SJCRH30 (cell line): ENCODE data around the gene VPS33A. TPM values are rescaled to one million over a fixed set of nuclear protein-coding genes. Genes with fewer than 3 reads are reported as not detected.
"Not testable (repeated sequence)": the region's sequence is repeated elsewhere in the genome, so short reads cannot be mapped to it uniquely, and the experiment has no call there.

ENCODE experiments used
- DNase-seq, 2 experiments: peaks; one replicate each; pipeline ENCODE4 v3.0.0-alpha.2; 2015 to 2020
- H3K27ac ChIP-seq: fragments of 250-450 bp; sonication (Bioruptor Pico); 2 replicates; pipeline ENCODE4 v1.5.1; 2020; ENCODE audit warnings: mild to moderate bottlenecking, moderate library complexity
- H3K27me3 ChIP-seq: fragments of 250-450 bp; sonication (Bioruptor Pico); 2 replicates; pipeline ENCODE4 v1.5.1; 2020; ENCODE audit warnings: mild to moderate bottlenecking, moderate library complexity
- H3K36me3 ChIP-seq: fragments of 250-450 bp; sonication (Bioruptor Pico); 2 replicates; pipeline ENCODE4 v1.5.1; 2020; ENCODE audit warnings: mild to moderate bottlenecking, moderate library complexity
- H3K4me1 ChIP-seq: fragments of 250-450 bp; sonication (Bioruptor Pico); 2 replicates; pipeline ENCODE4 v1.5.1; 2020; ENCODE audit warnings: mild to moderate bottlenecking, moderate library complexity
- H3K4me3 ChIP-seq: fragments of 250-450 bp; sonication (Bioruptor Pico); 2 replicates; pipeline ENCODE4 v1.5.1; 2020; ENCODE audit warnings: mild to moderate bottlenecking, moderate library complexity
- H3K9me3 ChIP-seq: fragments of 250-450 bp; sonication (Bioruptor Pico); replicated peaks from 2 replicates; pipeline ENCODE4 v1.5.1; 2020; ENCODE audit warnings: mild to moderate bottlenecking, moderate library complexity
- total RNA-seq: library from RNA; depleted of rRNA; stranded (reverse); fragments of >200 nt; shearing (Covaris generic); gene quantifications from 2 replicates; pipeline ENCODE4 v1.2.3, GENCODE V29; 2014

The VPS33A gene
- total RNA-seq, 1 experiment from 2014 or later = 25.4 TPM

DNA sequence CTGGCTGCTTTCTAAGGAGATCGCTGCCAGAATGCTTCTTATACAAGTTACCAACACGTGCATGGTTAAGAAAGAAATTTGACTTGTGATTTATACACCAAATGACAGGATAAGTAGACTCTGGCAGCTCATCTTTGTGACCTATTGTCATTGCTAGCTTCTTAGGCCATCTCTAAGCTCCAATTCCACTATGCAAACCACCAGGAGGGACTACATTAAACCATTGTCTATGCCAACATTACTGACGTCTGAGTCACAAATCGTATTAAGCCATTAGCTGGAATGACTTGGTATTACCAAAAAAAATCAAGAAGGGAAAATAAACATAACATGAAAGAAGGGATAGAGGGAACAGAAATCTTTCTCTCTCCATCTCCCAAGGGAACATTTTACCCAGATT, 15.8 kb upstream of the VPS33A start:
- peak in 1 of 2 experiments; percentile 19 for DNase-seq
- H3K27me3 ChIP-seq = no peaks in the 10 kb centered on the region
- peaks cover 2% of the 10 kb centered on the region for H3K36me3 ChIP-seq
- no peaks in the 10 kb centered on the region for H3K4me1 ChIP-seq
- H3K27ac ChIP-seq = no peak overlapping the region
- H3K4me3 ChIP-seq = no peak overlapping the region
- H3K9me3 ChIP-seq = no peaks in the 10 kb centered on the region

- Histone ChIP-seq H3K9me3 (no peaks in the 10 kb centered on the region), H3K27ac (no peak overlapping the region), H3K4me3 (no peak overlapping the region), H3K36me3 (peaks cover 13% of the 10 kb centered on the region), H3K4me1 (no peaks in the 10 kb centered on the region), H3K27me3 (no peaks in the 10 kb centered on the region)
- no peak for DNase-seq
These were observed 9.9 kb upstream of the VPS33A start for GRCh38 chr12:122276242-122276641.

- peaks cover 13% of the 10 kb centered on the region for H3K36me3 ChIP-seq
These were observed 9.2 kb upstream of the VPS33A start for GRCh38 chr12:122275459-122275858.

GRCh38 chr12:122265886-122266229, 436 bp downstream of the VPS33A start:
- Histone ChIP-seq H3K9me3 (no peaks in the 10 kb centered on the region), H3K4me3 (peak overlapping the region; percentile 80), H3K27me3 (no peaks in the 10 kb centered on the region), H3K36me3 (peaks cover 11% of the 10 kb centered on the region), H3K27ac (peak overlapping the region; percentile 45), H3K4me1 (no peaks in the 10 kb centered on the region)
- DNase-seq = no peak

More at GRCh38 chr12:122275459-122275858, 9.2 kb upstream of the VPS33A start:
- H3K4me1 ChIP-seq = no peaks in the 10 kb centered on the region
- H3K9me3 ChIP-seq = no peaks in the 10 kb centered on the region
- H3K27ac ChIP-seq = no peak overlapping the region
- DNase-seq = no peak
- no peaks in the 10 kb centered on the region for H3K27me3 ChIP-seq
- H3K4me3 ChIP-seq = no peak overlapping the region

DNA sequence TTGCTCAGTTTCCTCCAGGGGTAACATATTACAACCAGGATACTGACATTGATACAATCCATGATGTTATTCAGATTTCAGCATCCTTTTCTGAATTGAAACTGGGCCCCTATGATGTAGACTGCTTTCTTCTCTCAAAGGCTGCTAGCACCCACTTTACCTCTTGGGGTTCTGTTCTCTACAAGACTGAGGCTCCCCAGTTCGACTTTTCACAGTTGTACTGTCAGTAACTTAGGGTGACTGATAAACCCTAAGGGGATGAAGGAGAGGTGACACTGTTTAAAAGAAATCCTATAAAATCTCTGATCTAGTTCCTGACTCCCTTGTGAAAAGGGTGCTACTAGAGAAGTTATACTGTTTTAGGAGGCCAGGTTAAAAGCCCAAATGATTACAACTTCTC, 818 bp downstream of the VPS33A start:
- H3K4me1 ChIP-seq = no peaks in the 10 kb centered on the region
- H3K27ac ChIP-seq = no peak overlapping the region
- peak in 1 of 2 experiments; percentile 5 for DNase-seq
- H3K27me3 ChIP-seq = no peaks in the 10 kb centered on the region
- H3K9me3 ChIP-seq = no peaks in the 10 kb centered on the region
- H3K36me3 ChIP-seq = peaks cover 12% of the 10 kb centered on the region
- peak overlapping the region; percentile 80 for H3K4me3 ChIP-seq

- not testable (repeated sequence) for H3K4me1 ChIP-seq, H3K4me3 ChIP-seq, H3K27ac ChIP-seq, H3K27me3 ChIP-seq, H3K9me3 ChIP-seq, DNase-seq
- peaks cover 12% of the 10 kb centered on the region for H3K36me3 ChIP-seq
These were observed 5.6 kb downstream of the VPS33A start for GRCh38 chr12:122260735-122261134.

- not testable (repeated sequence) for H3K4me3 ChIP-seq
- peaks cover 11% of the 10 kb centered on the region for H3K36me3 ChIP-seq
These were observed 7.4 kb downstream of the VPS33A start for GRCh38 chr12:122258939-122259338.

DNA sequence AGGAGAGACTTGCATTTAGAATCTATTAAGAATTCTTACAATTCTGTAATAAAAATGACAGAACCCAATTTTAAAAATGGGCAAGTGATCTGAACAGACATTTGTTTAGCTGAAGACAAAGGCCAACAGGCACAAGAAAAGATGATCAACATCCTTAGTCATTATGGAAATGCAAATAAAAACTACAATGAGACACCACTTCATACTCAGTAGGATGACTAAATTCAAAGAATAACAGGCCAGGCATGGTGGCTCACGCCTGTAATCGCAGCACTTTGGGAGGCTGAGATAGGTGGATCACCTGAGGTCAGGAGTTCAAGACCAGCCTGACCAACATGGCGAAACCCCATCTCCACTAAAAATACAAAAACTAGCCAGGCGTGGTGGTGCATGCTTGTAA, 7.8 kb downstream of the VPS33A start:
- not testable (repeated sequence) for H3K4me1 ChIP-seq, DNase-seq, H3K27ac ChIP-seq, H3K27me3 ChIP-seq, H3K36me3 ChIP-seq, H3K9me3 ChIP-seq, H3K4me3 ChIP-seq

More at GRCh38 chr12:122258939-122259338, 7.4 kb downstream of the VPS33A start:
- H3K27ac ChIP-seq, H3K27me3 ChIP-seq, H3K4me1 ChIP-seq, H3K9me3 ChIP-seq, DNase-seq: not testable (repeated sequence)

GRCh38 chr12:122250536-122250935, 15.8 kb downstream of the VPS33A start:
- no peak overlapping the region for H3K4me3 ChIP-seq
- H3K36me3 ChIP-seq = peaks cover 3% of the 10 kb centered on the region; the same call in 1 of the 2 replicates
- H3K27ac ChIP-seq = no peak overlapping the region
- no peaks in the 10 kb centered on the region for H3K9me3 ChIP-seq
- H3K4me1 ChIP-seq = no peaks in the 10 kb centered on the region
- no peaks in the 10 kb centered on the region for H3K27me3 ChIP-seq
- no peak for DNase-seq

GRCh38 chr12:122250047-122250446, 16.2 kb downstream of the VPS33A start:
- H3K27me3 ChIP-seq = no peaks in the 10 kb centered on the region
- no peaks in the 10 kb centered on the region for H3K4me1 ChIP-seq
- DNase-seq = no peak
- H3K4me3 ChIP-seq = no peak overlapping the region
- H3K36me3 ChIP-seq = peaks cover 3% of the 10 kb centered on the region; the same call in 1 of the 2 replicates
- H3K27ac ChIP-seq = no peak overlapping the region
- H3K9me3 ChIP-seq = no peaks in the 10 kb centered on the region

DNA sequence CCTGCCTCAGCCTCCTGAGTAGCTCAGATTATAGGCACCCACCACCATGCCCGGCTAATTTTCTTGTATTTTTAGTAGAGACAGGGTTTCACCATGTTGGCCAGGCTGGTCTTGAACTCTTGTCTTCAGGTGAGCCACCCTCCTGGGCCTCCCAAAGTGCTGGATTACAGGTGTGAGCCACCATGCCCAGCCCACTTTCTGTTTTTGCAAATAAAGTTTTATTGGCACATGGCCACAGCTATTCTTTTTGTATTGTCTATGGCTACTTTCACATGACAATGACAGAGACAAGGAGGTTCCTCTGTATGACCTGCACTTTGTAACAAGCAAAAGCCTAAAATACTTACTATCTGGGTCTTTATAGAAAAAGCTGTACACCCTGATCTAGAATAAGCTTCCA, 20.7 kb downstream of the VPS33A start:
- Histone ChIP-seq H3K4me3 (no peak overlapping the region), H3K4me1 (no peaks in the 10 kb centered on the region), H3K36me3 (peaks cover 3% of the 10 kb centered on the region; the same call in 1 of the 2 replicates), H3K27ac (no peak overlapping the region), H3K27me3 (no peaks in the 10 kb centered on the region), H3K9me3 (no peaks in the 10 kb centered on the region)
- no peak for DNase-seq

DNA sequence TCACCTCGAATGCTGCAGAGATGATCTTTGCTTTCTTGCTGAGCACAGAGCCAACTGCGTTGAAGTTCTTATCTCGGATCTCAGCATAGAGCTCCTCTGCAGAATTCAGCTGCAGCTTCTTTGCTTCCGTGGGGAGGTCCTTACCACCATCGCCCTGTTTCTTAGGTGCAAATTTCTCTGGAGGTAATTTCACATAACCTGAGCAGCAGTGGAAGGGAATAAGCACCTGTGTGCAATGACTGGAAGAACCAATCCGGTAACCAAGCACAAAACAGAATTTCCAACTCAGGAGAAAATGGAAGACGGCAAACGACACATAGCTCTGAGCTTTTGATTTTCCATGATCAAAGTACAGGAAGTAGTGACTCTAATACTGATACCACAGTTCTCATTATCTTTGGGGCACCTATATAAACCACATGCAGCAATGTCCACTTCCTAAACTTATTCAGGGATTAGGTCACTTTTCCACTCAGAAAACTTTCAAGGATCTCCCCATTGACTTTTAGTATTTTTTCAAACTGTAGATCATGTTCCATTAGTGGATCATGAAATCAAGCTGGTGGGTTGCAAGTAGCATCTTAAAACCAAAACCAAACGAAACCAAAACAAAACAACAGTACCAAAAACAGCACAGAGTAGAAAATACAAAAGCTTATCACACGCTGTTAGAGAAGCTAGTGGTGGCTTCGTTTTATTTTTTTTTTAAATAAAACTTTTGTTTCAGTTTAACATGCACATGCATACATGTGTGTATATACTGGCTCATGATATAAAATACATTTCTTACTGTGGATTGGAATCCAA, 21.5 kb downstream of the VPS33A start:
- peaks cover 3% of the 10 kb centered on the region; the same call in 1 of the 2 replicates for H3K36me3 ChIP-seq
- H3K27ac ChIP-seq = no peak overlapping the region
- no peak overlapping the region for H3K4me3 ChIP-seq
- no peaks in the 10 kb centered on the region for H3K4me1 ChIP-seq
- no peaks in the 10 kb centered on the region for H3K27me3 ChIP-seq
- H3K9me3 ChIP-seq = no peaks in the 10 kb centered on the region
- no peak for DNase-seq

DNA sequence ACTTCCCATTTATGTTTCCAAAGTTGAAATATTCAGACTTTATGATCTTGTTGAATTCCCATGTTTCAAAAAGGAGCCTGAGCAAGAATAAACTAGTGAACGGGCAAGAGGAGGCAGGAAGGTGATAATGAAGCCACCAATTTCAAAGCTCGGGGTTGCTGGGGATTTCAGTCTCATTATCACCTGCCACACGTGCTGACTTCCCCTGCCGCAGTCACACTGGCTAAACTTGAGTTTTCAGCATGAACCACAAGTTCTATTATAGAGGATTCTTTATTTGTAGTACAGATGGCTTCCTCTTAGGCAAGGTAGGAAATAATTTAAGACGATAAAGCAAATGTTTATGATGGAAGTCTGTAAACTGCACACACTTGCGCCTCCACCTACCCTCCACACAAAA, 22.3 kb downstream of the VPS33A start:
- Histone ChIP-seq H3K36me3 (no peaks in the 10 kb centered on the region; the same call in 1 of the 2 replicates), H3K4me3 (no peak overlapping the region), H3K27me3 (no peaks in the 10 kb centered on the region), H3K4me1 (no peaks in the 10 kb centered on the region), H3K27ac (no peak overlapping the region), H3K9me3 (no peaks in the 10 kb centered on the region)
- no peak for DNase-seq

GRCh38 chr12:122238861-122239260, 27.4 kb downstream of the VPS33A start:
- Histone ChIP-seq H3K27ac (no peak overlapping the region), H3K27me3 (no peaks in the 10 kb centered on the region), H3K4me3 (no peak overlapping the region), H3K9me3 (no peaks in the 10 kb centered on the region), H3K4me1 (no peaks in the 10 kb centered on the region), H3K36me3 (0 out of 2 replicates have a peak, but pooled peaks cover 2% of the 10 kb centered on the region)
- no peak for DNase-seq

GRCh38 chr12:122235741-122236140, 30.6 kb downstream of the VPS33A start:
- H3K27me3 ChIP-seq = no peaks in the 10 kb centered on the region
- no peak for DNase-seq

GRCh38 chr12:122232691-122233090, 33.6 kb downstream of the VPS33A start:
- DNase-seq = no peak
- no peaks in the 10 kb centered on the region for H3K9me3 ChIP-seq
- no peak overlapping the region for H3K4me3 ChIP-seq
- H3K4me1 ChIP-seq = no peaks in the 10 kb centered on the region
- H3K27ac ChIP-seq = no peak overlapping the region
- H3K36me3 ChIP-seq = peaks cover 2% of the 10 kb centered on the region; the same call in 1 of the 2 replicates
- H3K27me3 ChIP-seq = no peaks in the 10 kb centered on the region

More at GRCh38 chr12:122235741-122236140, 30.6 kb downstream of the VPS33A start:
- Histone ChIP-seq H3K4me1 (no peaks in the 10 kb centered on the region), H3K4me3 (no peak overlapping the region), H3K9me3 (no peaks in the 10 kb centered on the region), H3K27ac (no peak overlapping the region), H3K36me3 (peaks cover 2% of the 10 kb centered on the region; the same call in 1 of the 2 replicates)
